ENCODE data around the gene DBT.
A peak's percentile ranks its signal among the peaks of the same experiment; 100 is the strongest.
"Not testable (repeated sequence)": the region's sequence is repeated elsewhere in the genome, so short reads cannot be mapped to it uniquely, and the experiment has no call there.

Gene DBT

GRCh38 chr1:100250264-100250663, 630 bp upstream of the DBT start:
- DNase-seq: no peak

GRCh38 chr1:100249155-100249536, 488 bp downstream of the DBT start:
- DNase-seq: no peak

GRCh38 chr1:100246738-100247137, 2.9 kb downstream of the DBT start:
- DNase-seq: no peak

DNA sequence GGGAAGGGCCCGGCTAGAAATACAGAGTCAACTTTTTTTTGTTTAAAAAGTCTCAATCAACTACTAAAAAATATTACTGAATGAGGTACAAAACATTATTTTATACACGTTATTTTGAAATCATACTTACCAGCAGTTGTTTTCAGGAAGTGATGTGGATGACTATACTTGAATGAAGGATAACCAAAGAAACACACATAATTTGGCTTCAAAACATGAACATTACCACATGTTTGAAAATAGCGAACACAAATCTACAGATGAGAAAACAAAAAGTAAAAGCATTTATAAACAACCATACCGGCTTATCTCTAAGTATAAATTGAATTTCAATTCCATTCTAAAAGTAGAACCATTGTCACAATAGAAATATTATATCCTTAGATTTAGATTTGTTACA, 9.0 kb downstream of the DBT start:
- DNase-seq: no peak

DNA sequence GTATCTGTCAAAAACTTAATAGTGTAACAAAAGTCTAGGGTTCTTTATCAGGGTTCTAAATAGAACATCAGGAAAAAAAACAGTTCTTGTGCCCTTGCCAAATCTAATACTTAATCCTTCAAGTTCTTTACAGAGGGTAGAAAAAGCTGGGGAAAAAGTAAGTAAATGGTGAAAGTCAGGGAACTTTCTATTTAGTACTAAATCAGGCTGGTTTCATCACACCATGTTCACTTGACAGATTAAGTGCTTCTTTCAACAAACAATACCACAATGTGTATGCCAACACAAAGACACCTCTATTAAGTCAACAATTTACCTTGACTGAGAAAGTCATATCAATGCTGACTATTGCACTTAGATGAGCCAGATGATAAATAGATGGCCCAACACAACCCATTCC, 9.7 kb downstream of the DBT start:
- DNase-seq: no peak

- DNase-seq: no peak
These were observed 12.5 kb downstream of the DBT start for GRCh38 chr1:100237091-100237490.

- no peak for DNase-seq
These were observed 15.2 kb downstream of the DBT start for GRCh38 chr1:100234432-100234831.

DNA sequence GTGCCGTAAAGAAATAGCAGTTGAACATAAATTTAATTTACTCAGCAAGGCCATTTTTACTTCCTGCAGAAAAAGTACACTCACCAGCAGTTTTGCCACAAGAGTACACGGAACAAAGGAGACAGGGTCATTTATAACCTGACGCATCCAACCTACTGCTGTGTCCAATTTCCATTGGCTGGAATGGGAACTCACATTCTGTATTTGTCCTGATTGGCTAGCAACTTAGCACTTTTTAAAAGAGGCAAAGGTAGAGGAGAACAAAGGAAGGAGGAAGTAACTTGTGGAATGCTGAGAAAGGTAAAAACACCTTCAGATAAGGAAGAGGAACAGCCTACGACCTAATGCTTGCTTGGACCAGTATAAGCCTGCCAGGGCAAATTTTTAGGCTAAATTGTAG, 16.1 kb downstream of the DBT start:
- not testable (repeated sequence) for DNase-seq

DNA sequence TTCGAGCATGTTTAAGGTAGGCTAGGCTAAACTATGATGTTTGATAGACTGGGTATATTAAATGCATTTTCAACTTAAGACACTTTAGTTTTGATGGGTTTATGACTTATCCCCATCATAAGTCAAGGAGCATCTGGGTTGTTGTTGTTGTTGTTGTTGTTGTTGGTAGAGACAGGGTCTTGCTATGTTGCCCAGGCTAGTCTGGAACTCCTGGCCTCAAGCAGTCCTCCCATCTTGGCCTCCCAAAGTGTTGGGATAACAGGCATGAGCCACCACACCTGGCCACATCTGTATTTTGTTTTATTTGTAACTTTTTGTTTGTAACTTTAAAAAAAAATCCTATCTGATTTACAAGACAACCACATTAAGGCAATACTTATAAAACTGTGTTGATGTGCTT, 17.5 kb downstream of the DBT start:
- DNase-seq: no peak

- DNase-seq: no peak
These were observed 17.9 kb downstream of the DBT start for GRCh38 chr1:100231721-100232120.

- no peak for DNase-seq
These were observed 18.9 kb downstream of the DBT start for GRCh38 chr1:100230765-100231164.

DNA sequence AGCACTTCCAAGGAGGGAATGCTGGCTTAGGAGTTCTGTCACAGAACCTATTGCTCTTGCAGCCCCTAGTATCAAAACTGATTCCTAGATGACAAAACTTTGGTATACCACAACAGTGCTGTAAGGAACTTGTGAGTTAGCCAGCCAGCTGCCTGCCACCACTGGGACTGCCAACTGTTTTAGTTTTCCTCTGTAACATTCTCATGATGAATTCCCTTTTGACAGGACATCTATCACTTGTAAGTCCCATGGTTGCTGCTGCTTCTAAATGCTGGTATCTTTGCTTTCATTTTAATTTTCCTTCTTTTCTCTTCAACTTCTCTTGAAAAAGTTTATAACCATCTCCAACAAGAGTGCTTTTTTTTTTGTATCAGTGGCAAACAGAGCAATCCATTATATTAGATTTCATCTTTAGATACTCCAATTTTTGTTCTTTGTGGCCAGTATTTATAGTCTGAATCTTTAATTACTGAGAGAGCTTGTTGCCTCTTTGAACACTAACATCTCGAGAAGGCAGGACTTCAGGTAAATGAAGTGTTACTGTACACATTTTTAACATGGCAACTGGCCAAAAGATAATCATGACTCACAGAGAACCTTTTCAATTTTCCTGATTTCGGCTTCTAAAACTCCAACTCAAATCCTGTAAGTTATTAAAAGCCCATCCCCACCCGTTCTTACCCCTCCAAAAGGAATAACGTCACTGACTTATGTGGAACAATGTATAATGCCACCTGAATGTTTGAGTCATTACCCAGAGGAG, 19.8 kb downstream of the DBT start:
- no peak for DNase-seq

DNA sequence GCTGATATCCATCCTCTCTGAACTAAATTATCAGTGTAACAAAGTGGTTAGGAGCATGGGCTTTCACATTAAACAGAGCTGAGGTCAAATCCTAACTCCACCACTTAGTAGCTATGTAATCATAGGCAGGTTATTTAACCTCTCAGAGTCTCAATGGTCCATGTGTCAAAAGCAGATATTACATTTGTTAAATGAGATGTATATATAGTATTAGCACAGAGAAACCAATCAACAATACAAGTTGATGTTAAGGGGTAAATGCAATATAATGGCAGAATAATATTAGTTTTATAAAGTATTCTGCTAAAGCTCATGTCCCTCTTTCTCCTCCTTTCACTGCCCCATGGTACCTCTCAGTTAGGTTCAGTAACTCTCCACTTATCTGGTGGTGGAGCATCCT, 27.2 kb downstream of the DBT start:
- DNase-seq: no peak

DNA sequence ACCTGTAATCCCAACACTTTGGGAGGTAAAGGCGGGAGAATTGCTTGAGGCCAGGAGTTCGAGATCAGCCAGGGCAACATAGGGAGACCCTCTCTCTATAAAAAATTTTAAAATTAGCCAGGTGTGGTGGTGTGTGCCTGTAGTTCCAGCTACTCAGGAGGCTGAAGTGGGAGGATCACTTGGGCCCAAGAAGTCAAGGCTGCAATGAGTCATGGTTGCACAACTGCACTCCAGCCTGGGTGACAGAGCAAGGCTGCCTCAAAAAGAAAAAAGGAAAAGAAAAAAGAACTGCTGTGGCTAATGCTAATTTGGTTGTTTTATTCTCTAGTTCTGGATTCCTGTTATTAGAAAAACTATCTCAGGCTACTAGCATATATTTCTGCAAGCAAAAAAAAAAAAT, 29.8 kb downstream of the DBT start:
- no peak for DNase-seq

GRCh38 chr1:100219457-100219856, 30.2 kb downstream of the DBT start:
- no peak for DNase-seq

GRCh38 chr1:100217834-100218233, 31.8 kb downstream of the DBT start:
- DNase-seq: no peak

- DNase-seq: no peak
These were observed 34.5 kb downstream of the DBT start for GRCh38 chr1:100215101-100215500.

DNA sequence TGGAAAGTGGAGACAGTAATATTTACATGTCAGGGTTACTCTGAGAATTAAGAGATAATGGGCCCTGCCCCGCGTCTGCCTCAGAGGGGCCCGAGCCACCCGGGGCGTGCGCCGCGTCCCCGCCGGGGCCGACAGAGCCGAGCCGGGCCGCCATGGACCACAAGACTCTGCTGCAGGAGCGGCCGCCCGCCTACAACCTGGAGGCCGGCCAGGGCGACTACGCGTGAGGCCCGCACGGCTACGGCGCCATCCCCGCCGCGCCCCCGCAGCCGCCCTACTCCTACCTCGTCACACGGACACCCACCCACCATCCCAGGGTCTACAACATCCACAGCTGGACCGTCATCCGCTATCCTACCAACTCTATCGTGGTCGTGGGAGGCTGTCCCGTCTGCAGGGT, 36.5 kb downstream of the DBT start:
- no peak for DNase-seq

DNA sequence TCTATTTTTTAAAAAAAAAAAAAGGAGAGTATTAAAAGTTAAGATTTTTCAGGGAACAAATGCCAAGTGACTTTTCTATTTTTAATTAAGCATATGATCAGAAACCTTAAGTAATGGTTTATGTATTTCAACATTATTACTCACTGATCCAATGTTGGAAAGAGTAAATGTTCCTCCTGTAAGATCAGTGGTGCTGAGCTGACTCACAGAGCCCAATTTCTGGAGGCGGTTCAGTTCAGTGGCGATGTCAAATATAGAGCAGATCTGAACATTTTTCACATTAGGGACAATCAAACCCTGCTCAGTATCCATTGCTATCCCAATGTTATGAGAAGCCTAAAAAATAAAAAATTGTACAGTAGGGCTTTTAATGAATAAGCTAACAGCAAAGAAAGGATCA, 43.3 kb downstream of the DBT start:
- DNase-seq: no peak

- DNase-seq: not testable (repeated sequence)
These were observed 44.0 kb downstream of the DBT start for GRCh38 chr1:100205593-100205992.

- not testable (repeated sequence) for DNase-seq
These were observed 44.5 kb downstream of the DBT start for GRCh38 chr1:100205103-100205502.

DNA sequence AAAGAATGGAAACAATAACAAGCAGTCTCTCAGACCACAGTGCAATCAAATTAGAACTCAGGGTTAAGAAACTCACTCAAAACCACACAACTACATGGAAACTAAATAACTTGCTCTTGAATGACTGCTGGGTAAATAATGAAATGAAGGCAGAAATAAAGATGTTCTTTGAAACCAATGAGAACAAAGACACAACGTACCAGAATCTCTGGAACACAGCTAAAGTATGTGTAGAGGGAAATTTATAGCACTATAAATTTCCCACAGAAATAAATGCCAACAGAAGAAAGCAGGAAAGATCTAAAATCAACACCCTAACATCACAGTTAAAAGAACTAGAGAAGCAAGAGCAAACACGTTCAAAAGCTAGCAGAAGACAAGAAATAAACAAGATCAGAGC, 46.9 kb downstream of the DBT start:
- DNase-seq: not testable (repeated sequence)

- not testable (repeated sequence) for DNase-seq
These were observed 49.6 kb downstream of the DBT start for GRCh38 chr1:100200060-100200459.

DNA sequence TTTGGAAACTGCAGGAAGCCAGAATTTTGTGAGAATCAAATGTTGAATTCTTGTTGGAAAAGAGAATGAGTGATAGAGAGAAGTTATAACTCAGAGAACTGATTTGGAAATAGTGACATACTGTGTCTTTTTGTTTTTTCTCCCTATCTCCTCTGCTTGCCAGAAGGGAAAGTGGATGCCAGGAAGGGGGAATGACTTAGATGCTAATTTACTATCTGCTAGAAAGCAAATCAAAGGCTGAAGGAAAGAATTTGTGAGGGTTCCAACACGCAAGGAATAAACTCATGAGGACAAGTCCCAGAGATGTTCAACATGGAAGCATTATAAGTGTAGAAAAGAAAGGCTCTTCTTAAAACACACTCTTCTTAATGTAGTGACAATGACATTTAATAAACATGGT, 51.0 kb downstream of the DBT start:
- DNase-seq: no peak

DNA sequence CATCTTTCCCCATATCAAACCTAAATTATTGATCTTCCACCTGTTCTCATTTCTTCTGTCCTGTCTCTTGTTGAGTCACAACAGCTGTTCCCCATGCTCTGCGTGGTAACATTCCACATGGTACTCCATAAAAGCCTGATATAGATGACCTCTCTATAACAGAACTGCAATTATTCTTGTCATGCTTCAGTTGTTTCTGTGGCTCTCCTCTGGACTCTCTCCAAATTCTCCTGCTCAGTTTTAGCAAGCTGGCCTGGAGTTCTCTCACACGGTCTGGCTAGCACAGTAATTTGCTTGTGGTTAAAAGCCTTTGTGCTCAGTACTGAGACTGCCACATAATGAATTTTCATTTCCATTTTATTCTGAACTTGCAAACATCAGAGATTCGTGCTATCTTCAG, 61.0 kb downstream of the DBT start:
- DNase-seq: peak; percentile 44

Measured in fibroblast of skin of scalp (primary cell).